ENCODE data around the gene CCDC97. TPM values are rescaled to one million over a fixed set of nuclear protein-coding genes. Genes with fewer than 3 reads are reported as not detected.

CCDC97 gene
- total RNA-seq, 1 experiment from 2014 or later = 39.4 TPM

- Histone ChIP-seq H2BK12ac (ENCODE audit: insufficient read length, low read depth, low read length) (no peak overlapping the region), H3K4me2 (ENCODE audit: insufficient read depth, insufficient read length, low read length) (no peak overlapping the region), H3K23me2 (ENCODE audit: insufficient read length, low read depth, low read length, poor library complexity, severe bottlenecking) (peaks cover 14% of the 10 kb centered on the region), H3K23ac (ENCODE audit: insufficient read length, low read depth, low read length) (no peak overlapping the region), H3K79me1 (ENCODE audit: insufficient read depth, low read depth, low read length, poor library complexity, severe bottlenecking) (no peaks in the 10 kb centered on the region), H3K4me1 (ENCODE audit: insufficient read depth, low read length) (peaks cover 12% of the 10 kb centered on the region; the same call in 1 of the 2 replicates), H3K56ac (ENCODE audit: insufficient read length, low read depth, low read length) (no peak overlapping the region), H2BK5ac (ENCODE audit: insufficient read length, low read length) (no peak overlapping the region), H2AK5ac (ENCODE audit: insufficient read length, low read length) (no peak overlapping the region), H2AFZ (ENCODE audit: low read length) (no peak overlapping the region), H4K20me1 (ENCODE audit: control insufficient read depth, insufficient read depth, insufficient read length) (peaks cover 3% of the 10 kb centered on the region), H3K18ac (ENCODE audit: insufficient read length, low read depth, low read length) (no peak overlapping the region), H3T11ph (ENCODE audit: low read length) (no peak overlapping the region), H3K27ac (ENCODE audit: insufficient read length, low read depth, low read length) (no peak overlapping the region), H2BK120ac (ENCODE audit: low read depth, low read length, poor library complexity, severe bottlenecking) (no peak overlapping the region), H3K14ac (ENCODE audit: insufficient read depth, low read length) (no peak overlapping the region), H4K91ac (ENCODE audit: insufficient read length, low read depth, low read length) (no peak overlapping the region), H2BK15ac (ENCODE audit: low read depth, low read length) (no peak overlapping the region), H4K8ac (replicated peaks; ENCODE audit: insufficient read length, low read depth, low read length) (no peak overlapping the region), H3K27me3 (ENCODE audit: insufficient read depth, low read length) (no peaks in the 10 kb centered on the region), H3K9ac (ENCODE audit: extremely low read depth, insufficient read length, low read length) (no peak overlapping the region), H3K79me2 (ENCODE audit: insufficient read depth, low read length) (no peaks in the 10 kb centered on the region), H4K5ac (ENCODE audit: insufficient read length, low read depth, low read length) (no peak overlapping the region), H3K9me3 (ENCODE audit: control insufficient read depth, low read depth, low read length) (no peaks in the 10 kb centered on the region), H3K4ac (ENCODE audit: low read depth, low read length) (no peak overlapping the region), H2BK20ac (ENCODE audit: low read depth, low read length, poor library complexity, severe bottlenecking) (no peak overlapping the region)
- DNase-seq = no peak
- H3K9me3 Mint-ChIP-seq = no peaks in the 10 kb centered on the region
- TF ChIP-seq CTCF (conservative IDR thresholded peaks at IDR 0.05) = no peak
- peak overlapping the region in 1 of 3 experiments; percentile 13; a peak in 2 of 7 replicates for H3K27ac Mint-ChIP-seq
- no CpG with 5 or more reads among the region's 13 CpGs for WGBS (ENCODE audit: extremely low coverage, insufficient read length, low lambda C conversion rate)
- peaks cover 3 to 45% (median 10%) of the 10 kb centered on the region in 3 experiments; a peak in 5 of 7 replicates for H3K36me3 Mint-ChIP-seq (ENCODE audit: insufficient read depth in 1 of 3, low read depth in 3 of 3)
- peaks cover 1% of the 10 kb centered on the region; the same call in 1 of the 2 replicates for H3K27me3 Mint-ChIP-seq (ENCODE audit: low read depth)
- peak overlapping the region; percentile 32 to 73; a peak in 4 of 5 replicates for H3K4me3 Mint-ChIP-seq
- H3K4me1 Mint-ChIP-seq = peaks cover 43 to 62% of the 10 kb centered on the region in 2 experiments
Measured at GRCh38 chr19:41327076-41327575, 17.2 kb downstream of the CCDC97 start.

All from H9 (cell line).